Erythroblast (primary cell): ENCODE data around the gene ADAM23.

Source experiments
- GATA1 ChIP-seq: IDR thresholded peaks from 2 replicates; pipeline ENCODE4 v1.6.1; 2011; ENCODE audit warnings: low read depth, mild to moderate bottlenecking, control low read depth, low read length, moderate library complexity
- POLR2A ChIP-seq: IDR thresholded peaks from 2 replicates; pipeline ENCODE4 v1.6.1; 2011; ENCODE audit warnings: mild to moderate bottlenecking, low read length

DNA sequence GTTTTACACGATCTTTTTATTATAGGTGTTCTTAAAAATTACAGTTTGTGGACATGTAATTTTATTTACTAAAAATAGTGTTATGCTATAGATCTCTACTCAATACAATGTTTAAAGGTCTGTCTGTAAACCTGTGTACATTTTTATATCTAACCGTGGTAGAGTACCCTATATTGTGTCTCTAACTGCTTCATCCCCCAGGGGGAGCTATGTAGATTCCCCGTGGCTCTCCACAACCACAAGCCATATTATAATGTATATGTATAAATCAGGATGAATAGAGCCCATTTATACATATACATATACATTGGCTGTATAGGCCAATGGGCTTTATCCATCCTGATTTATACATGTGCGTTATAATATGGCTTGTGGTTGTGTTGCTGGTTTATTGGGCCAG is 59.4 kb downstream of the ADAM23 start:
- no peak for TF ChIP-seq POLR2A
- TF ChIP-seq GATA1: no peak
